ENCODE measurements around the gene HSPB7. TPM values are rescaled to one million over a fixed set of nuclear protein-coding genes. Genes with fewer than 3 reads are reported as not detected.
"Not testable (repeated sequence)": the region's sequence is repeated elsewhere in the genome, so short reads cannot be mapped to it uniquely, and the experiment has no call there.

HSPB7 gene
- polyA plus RNA-seq, 1 donor from 2014 or later, result not detected

GRCh38 chr1:15992582-15993500 is 25.0 kb downstream of the HSPB7 start:
- no peaks in the 10 kb centered on the region for H3K27me3 Mint-ChIP-seq
- no peaks in the 10 kb centered on the region for H3K36me3 Mint-ChIP-seq
- H3K4me3 Mint-ChIP-seq, result peak overlapping the region in 1 of 4 donors; percentile 5
- peaks cover 0 to 1% (median 0%) of the 10 kb centered on the region in 3 donors for H3K9me3 Mint-ChIP-seq
- H3K27ac Mint-ChIP-seq, result no peak overlapping the region
- H3K4me1 Mint-ChIP-seq, result no peaks in the 10 kb centered on the region

GRCh38 chr1:15992187-15992553 is 25.7 kb downstream of the HSPB7 start:
- no peak overlapping the region for H3K27ac Mint-ChIP-seq

DNA sequence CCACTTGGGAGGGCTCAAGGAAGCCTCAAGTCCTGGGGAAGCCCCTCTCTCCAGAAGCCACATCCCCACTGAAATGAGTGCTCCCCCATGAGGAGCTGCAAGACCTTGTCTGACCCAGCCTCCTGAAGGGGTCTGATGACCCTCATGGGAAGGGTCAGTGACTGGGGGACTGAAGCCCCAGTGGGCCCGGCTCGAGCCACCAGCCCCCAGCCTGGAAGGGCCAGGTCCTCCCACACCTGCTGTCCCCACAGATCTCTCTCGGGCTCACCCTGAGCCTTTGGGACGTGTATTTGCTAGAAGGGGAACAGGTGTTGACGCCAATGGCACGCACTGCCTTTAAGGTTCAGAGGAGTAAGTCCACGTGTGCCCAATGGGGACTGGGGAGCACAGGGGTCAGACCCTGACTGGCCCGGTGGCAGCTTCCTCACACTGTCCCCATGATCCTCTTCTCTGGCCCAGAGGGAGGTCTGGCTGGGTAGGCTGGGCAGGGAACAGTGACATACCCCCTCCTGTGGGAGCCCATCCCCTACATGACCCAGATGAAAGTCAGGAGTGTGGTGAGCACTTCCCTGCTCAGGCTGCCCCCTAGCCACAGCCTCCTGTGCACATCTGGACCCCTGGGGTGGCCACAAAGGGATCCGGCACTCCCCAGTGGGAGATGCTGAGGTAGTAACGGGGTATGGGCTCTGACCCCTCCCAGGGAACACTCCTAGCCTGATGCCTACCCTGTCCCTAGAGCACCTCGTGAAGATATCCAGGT is 26.2 kb downstream of the HSPB7 start:
- Mint-ChIP-seq H3K36me3 (no peaks in the 10 kb centered on the region), H3K9me3 (peaks cover 0 to 1% (median 0%) of the 10 kb centered on the region in 3 donors), H3K27ac (no peak overlapping the region), H3K27me3 (no peaks in the 10 kb centered on the region), H3K4me3 (no peak overlapping the region), H3K4me1 (no peaks in the 10 kb centered on the region)

More at GRCh38 chr1:15992187-15992553, 25.7 kb downstream of the HSPB7 start:
- no peaks in the 10 kb centered on the region for H3K36me3 Mint-ChIP-seq
- H3K9me3 Mint-ChIP-seq, result peaks cover 0 to 1% (median 0%) of the 10 kb centered on the region in 3 donors
- no peaks in the 10 kb centered on the region for H3K4me1 Mint-ChIP-seq
- H3K4me3 Mint-ChIP-seq, result peak overlapping the region in 1 of 4 donors; percentile 5
- H3K27me3 Mint-ChIP-seq, result no peaks in the 10 kb centered on the region

- Mint-ChIP-seq H3K27me3 (peaks cover 2% of the 10 kb centered on the region), H3K4me1 (no peaks in the 10 kb centered on the region), H3K4me3 (no peak overlapping the region), H3K36me3 (no peaks in the 10 kb centered on the region), H3K9me3 (peaks cover 0 to 1% (median 0%) of the 10 kb centered on the region in 3 donors), H3K27ac (no peak overlapping the region)
These were observed 28.1 kb downstream of the HSPB7 start for GRCh38 chr1:15989776-15990175.

GRCh38 chr1:15988856-15989736 is 28.7 kb downstream of the HSPB7 start:
- Mint-ChIP-seq H3K27me3 (peaks cover 2% of the 10 kb centered on the region), H3K4me3 (no peak overlapping the region), H3K9me3 (peaks cover 0 to 1% (median 0%) of the 10 kb centered on the region in 3 donors), H3K36me3 (no peaks in the 10 kb centered on the region), H3K27ac (no peak overlapping the region), H3K4me1 (no peaks in the 10 kb centered on the region)

DNA sequence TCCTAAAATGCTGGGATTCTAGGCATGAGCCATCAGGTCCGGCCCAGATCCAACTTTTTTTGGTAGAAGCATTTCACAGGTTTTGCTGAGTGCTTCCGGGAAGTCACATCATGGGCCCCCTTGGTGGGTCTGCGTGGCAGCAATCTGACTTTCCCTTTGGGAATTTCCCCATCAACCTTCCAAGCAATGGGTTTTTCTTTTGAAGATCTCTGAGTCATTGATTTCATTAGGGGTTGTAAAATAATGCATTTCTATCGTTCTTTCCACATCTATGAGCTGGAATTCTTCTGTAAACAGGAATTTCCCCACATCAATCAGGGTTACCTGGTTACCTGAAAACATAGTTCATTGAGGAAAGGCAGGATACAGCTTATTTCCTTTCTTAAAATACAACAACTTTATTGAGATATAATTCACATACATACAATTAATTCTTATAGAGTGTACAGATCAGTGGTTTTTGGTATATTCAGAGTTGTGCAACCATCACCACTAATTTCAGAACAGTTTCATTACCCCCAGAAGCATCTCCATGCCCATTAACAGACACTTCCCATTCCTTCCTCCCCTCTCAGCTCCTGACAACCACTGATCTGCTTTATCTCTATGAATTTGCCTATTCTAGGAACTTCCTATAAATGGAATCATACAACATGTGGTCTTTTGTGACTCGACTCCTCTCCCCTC is 32.1 kb downstream of the HSPB7 start:
- Mint-ChIP-seq H3K36me3 (peaks cover 2% of the 10 kb centered on the region), H3K9me3 (peaks cover 0 to 1% (median 0%) of the 10 kb centered on the region in 3 donors), H3K4me3 (no peak overlapping the region), H3K27me3 (peaks cover 2% of the 10 kb centered on the region), H3K4me1 (no peaks in the 10 kb centered on the region), H3K27ac (no peak overlapping the region)

GRCh38 chr1:15983275-15983674 is 34.6 kb downstream of the HSPB7 start:
- Mint-ChIP-seq H3K27ac (no peak overlapping the region), H3K27me3 (peaks cover 2% of the 10 kb centered on the region), H3K36me3 (peaks cover 2% of the 10 kb centered on the region), H3K4me1 (peaks cover 0 to under 1% (median 0%) of the 10 kb centered on the region in 3 donors), H3K9me3 (no peaks in the 10 kb centered on the region), H3K4me3 (no peak overlapping the region)

- Mint-ChIP-seq H3K27ac (no peak overlapping the region), H3K27me3 (peaks cover 2% of the 10 kb centered on the region), H3K9me3 (no peaks in the 10 kb centered on the region), H3K4me3 (no peak overlapping the region), H3K4me1 (peaks cover 0 to 5% (median under 1%) of the 10 kb centered on the region in 3 donors), H3K36me3 (peaks cover 2% of the 10 kb centered on the region)
These were observed 36.2 kb downstream of the HSPB7 start for GRCh38 chr1:15981679-15982078.

GRCh38 chr1:15977947-15978346 is 39.9 kb downstream of the HSPB7 start:
- peak overlapping the region in 1 of 4 donors; percentile 70 for H3K4me3 Mint-ChIP-seq
- not testable (repeated sequence) for H3K27me3 Mint-ChIP-seq, H3K9me3 Mint-ChIP-seq, H3K36me3 Mint-ChIP-seq
- H3K4me1 Mint-ChIP-seq, result peaks cover 18 to 27% (median 26%) of the 10 kb centered on the region in 3 donors
- peak overlapping the region in 1 of 3 donors; percentile 16 for H3K27ac Mint-ChIP-seq

GRCh38 chr1:15975805-15976680 is 41.8 kb downstream of the HSPB7 start, which contains the start of gene ZBTB17:
Gene ZBTB17 (minus strand): TSS chr1:15976101. CDS start chr1:15948495, 27,606 bp downstream.
- Mint-ChIP-seq H3K36me3 (peaks cover 7% of the 10 kb centered on the region), H3K4me1 (peaks cover 18 to 33% (median 31%) of the 10 kb centered on the region in 3 donors), H3K27ac (peak within 1 kb of the TSS; percentile 93 to 97 (median 94)), H3K27me3 (no peaks in the 10 kb centered on the region), H3K9me3 (no peaks in the 10 kb centered on the region), H3K4me3 (peak within 1 kb of the TSS; percentile 89 to 98 (median 97))

DNA sequence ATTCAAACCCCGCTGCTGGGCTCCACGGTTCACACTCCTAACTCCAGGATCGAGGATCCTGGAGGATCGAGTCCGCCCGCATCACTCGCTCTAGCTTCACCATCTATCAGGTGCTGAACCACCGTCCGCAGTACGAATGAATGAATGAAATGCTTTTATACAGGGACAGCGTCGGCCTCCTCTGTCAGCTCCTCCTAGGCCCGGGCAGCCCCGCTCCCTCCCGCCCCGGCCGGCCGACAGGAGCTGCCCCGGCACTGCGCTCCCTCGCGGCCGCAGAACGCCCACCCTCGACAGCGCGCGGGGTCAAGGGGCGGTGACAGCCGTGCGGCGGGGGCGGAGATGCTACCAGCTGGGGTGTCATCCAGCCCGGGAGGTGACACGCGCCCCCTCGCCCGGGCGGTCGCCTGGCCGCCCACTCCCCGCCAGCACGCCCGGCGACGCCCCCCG is 42.5 kb downstream of the HSPB7 start:
- Mint-ChIP-seq H3K27ac (peak overlapping the region; percentile 93 to 97 (median 94)), H3K4me1 (peaks cover 18 to 34% (median 31%) of the 10 kb centered on the region in 3 donors), H3K36me3 (peaks cover 9% of the 10 kb centered on the region), H3K27me3 (no peaks in the 10 kb centered on the region), H3K4me3 (peak overlapping the region; percentile 89 to 98 (median 90)), H3K9me3 (no peaks in the 10 kb centered on the region)

- H3K4me3 Mint-ChIP-seq, result peak overlapping the region; percentile 89 to 98 (median 90)
- H3K27ac Mint-ChIP-seq, result peak overlapping the region; percentile 93 to 97 (median 94)
- H3K27me3 Mint-ChIP-seq, result no peaks in the 10 kb centered on the region
- no peaks in the 10 kb centered on the region for H3K9me3 Mint-ChIP-seq
- peaks cover 9% of the 10 kb centered on the region for H3K36me3 Mint-ChIP-seq
- peaks cover 18 to 37% (median 34%) of the 10 kb centered on the region in 3 donors for H3K4me1 Mint-ChIP-seq
These were observed 43.0 kb downstream of the HSPB7 start for GRCh38 chr1:15974855-15975254.

GRCh38 chr1:15973772-15974171 is 44.1 kb downstream of the HSPB7 start:
- Mint-ChIP-seq H3K4me3 (peak overlapping the region in 3 of 4 donors; percentile 22 to 98 (median 75)), H3K27me3 (no peaks in the 10 kb centered on the region), H3K36me3 (peaks cover 9% of the 10 kb centered on the region), H3K9me3 (no peaks in the 10 kb centered on the region), H3K4me1 (peaks cover 18 to 38% (median 35%) of the 10 kb centered on the region in 3 donors), H3K27ac (peak overlapping the region; percentile 11 to 97 (median 93))

Measured in IgD-negative memory B cell (primary cell).